HS-27A (cell line): Measurements from ENCODE around the gene UBE2I.

ENCODE experiments used
- DNase-seq: peaks from one replicate; pipeline ENCODE4 v3.0.0-alpha.2; 2012; ENCODE audit warnings: low read depth, missing footprints

UBE2I gene

GRCh38 chr16:1330931-1331711 is 21.7 kb downstream of the UBE2I start:
- no peak for DNase-seq

GRCh38 chr16:1331712-1332617 is 22.5 kb downstream of the UBE2I start:
- no peak for DNase-seq

GRCh38 chr16:1332618-1333148 is 23.2 kb downstream of the UBE2I start:
- no peak for DNase-seq

DNA sequence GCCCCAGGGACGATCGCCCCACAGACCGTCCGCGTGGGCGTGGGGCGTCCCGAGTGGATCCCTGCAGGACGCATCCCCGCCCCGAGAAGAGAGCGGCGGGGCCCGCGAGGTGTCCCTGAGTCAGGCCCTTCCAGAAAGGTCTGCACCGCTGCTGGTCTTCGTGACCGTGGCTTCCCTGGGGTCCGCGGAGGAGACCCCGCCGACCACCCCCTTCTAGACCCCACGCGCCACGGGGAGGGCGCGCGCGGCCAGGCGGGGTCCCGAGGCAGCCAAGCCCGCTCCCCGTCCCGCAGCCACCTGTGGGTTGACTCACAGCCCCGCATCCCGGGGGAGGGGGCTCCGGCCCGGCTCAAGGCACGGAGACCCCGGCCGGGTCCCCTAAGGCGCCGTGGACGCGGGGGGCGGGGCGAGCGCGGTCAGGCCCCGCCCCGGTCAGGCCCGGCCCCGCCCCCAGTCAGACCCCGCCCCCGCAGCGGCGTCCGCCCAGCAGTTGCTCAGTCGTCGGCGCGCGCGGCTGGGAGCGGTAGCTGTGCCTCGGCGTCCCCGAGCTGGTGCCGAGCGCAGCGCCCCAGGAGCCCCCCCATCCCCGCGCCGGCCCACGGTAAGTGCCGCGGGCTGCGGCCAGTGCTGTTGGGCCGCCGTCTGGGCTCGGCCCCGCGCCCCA is 23.8 kb downstream of the UBE2I start, which contains the start of gene BAIAP3:
Gene BAIAP3 (plus strand): TSS at position 497 of the 664 bp plus-strand sequence. CDS start 4,905 bp downstream, outside the sequence.
- no peak for DNase-seq

DNA sequence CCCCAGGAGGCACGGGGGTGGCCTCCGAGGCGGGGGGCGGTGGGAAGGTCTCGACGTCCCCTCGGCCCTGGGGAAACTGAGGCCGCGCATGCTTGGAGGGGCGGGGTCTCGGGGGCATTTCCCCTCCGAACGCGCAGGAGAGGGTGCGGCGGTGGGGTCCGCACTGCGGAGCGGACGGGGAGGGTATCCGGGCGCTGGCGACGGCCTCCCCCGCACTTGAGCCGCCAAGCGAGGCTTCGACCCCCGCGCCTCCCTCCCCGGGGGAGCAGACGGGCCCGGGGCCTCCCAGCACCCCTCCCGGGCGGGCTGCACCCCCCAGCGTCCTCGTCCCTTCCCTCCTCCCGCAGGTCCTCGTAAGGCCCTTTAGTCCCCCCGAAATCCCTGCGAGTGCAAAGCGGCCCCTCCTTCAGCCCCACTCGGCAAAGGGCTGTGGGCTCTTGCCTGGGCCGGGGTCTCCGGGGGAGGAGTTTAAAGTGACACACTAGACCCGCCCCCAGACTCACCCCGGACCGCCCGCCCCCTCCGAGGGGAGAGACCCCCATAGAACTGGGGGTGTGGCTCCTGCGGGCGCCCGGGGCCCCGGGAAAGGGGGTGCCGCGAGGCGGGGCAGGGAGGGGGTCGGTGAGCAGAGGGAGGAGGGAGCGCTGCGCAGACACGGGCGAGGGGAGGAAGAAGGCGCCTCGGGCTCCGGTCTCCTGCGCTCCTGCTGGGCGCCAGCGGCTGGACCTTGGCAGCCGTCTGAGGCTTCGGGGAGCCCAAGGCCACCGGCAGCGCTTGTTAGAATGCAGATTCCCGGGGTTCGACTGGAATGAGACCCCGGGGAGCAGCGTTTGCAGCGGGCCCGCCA is 24.6 kb downstream of the UBE2I start:
- DNase-seq: no peak

DNA sequence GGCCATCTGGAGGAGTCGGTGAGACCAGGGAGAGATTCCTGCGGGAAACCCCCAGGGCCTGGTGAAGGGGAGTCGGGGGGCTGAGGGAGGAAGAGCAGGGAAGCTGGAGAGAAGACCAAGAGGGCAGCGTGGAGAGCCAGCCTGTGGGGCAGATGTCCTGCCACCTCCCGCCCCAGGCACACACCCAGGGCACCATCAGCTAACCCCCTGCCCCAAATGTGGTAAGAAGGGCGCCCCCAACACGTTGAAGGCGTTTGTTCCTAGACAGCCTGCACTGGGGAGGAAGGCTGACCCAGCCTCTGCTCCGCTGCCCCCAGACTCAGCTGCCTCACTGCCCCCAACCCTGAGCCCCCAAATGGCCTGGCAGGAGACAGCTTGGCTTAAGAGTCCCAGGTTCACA is 25.3 kb downstream of the UBE2I start:
- DNase-seq: no peak

- no peak for DNase-seq
Measured at GRCh38 chr16:1335211-1335971, 26.0 kb downstream of the UBE2I start.

DNA sequence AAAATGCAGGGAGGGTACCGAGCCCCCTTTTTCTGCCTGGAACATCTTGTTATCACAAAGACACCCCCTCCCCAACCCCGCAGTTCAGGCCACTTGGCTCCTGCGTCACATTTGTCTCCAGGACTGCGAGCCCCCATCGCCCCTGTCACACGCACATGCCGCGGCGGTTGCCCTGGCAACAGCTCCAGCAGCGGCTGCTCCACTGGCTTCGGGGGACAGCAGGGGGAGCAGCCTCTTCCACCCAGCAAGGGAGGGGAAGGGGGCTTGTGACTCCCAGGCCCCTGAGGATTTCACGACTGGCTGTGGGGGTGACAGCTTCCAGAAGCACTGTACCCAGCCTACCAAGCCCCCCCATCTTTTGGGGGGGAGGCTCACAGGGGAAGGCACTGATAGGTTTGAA is 26.6 kb downstream of the UBE2I start:
- no peak for DNase-seq

DNA sequence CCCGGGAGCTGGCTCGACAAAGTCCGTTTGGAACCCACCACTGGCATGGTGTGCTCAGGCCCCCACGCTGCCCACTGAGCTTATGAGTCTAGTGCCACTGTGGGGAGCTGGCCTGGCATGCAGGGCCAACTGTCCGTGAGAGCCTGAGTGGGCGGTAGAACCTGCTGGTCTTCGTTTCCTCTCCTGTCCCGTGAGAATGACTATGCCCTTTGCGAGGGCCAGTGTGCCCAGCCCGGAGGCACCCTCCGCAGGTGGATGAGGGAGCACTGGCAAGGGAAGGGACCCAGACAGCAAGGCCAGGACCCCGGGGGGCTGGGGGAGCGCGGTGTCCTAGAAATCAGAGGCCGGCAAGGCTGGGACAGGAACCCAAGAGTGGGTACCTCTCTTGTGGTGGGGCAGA is 27.2 kb downstream of the UBE2I start:
- DNase-seq: no peak

- DNase-seq: no peak
Measured at GRCh38 chr16:1337486-1337885, 28.1 kb downstream of the UBE2I start.

DNA sequence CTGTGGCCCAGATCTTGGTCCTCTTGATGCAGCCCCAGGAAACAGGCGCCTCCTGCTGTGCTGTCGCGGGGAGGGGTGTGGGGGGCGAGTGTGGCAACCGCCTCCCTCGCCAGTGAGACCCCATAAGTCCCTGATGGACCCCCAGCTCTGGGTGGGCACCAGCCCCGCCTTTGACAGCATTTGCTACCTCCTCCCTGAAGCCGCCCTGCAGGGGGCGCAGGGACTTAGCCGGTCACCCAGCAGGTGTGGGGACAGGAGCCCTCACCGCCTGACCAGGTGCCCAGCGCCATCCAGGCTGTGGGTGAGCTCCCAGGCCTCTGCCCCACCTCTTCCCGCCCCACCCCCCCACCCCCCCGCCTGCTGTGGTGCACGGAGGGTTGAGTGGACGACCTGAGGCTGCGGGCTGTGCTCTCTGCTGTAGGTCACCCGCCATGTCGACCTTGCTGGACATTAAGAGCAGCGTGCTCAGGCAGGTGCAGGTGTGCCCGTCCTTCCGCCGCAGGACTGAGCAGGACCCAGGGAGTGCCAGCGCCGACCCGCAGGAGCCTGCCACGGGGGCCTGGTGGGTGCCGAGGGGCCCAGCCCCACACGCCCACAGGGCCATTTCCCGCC is 28.8 kb downstream of the UBE2I start:
- DNase-seq: no peak

GRCh38 chr16:1338855-1339675 is 29.6 kb downstream of the UBE2I start:
- DNase-seq: no peak

DNA sequence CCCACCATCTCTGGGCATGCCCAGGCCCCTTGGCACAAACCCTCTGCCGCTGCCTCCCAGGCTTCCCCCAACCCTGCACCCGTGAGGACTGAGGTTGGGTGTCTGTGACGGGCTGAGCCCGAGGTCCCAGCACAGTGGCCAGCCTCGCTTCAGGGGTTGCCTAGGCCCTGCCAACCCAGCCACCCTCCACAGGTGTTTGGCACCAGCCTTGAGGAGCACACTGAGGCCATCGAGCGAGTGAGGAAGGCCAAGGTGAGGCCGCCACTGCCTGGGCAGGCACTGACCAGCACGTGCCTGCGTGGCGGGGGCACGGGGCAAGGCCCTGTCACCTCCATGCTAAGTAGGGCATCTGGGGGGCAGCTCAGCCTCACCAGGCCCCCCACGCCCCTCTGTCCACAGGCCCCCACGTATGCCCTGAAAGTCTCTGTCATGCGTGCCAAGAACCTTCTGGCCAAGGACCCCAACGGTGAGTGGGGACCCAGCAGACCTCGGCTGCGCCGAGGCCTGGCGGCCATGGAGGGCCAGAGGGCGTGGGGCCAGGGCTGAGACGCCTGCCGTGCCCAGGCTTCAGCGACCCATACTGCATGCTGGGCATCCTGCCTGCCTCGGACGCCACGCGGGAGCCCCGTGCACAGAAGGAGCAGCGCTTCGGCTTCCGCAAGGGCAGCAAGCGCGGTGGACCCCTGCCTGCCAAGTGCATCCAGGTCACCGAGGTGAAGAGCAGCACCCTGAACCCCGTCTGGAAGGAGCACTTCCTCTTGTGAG is 31.5 kb downstream of the UBE2I start:
- DNase-seq: no peak

DNA sequence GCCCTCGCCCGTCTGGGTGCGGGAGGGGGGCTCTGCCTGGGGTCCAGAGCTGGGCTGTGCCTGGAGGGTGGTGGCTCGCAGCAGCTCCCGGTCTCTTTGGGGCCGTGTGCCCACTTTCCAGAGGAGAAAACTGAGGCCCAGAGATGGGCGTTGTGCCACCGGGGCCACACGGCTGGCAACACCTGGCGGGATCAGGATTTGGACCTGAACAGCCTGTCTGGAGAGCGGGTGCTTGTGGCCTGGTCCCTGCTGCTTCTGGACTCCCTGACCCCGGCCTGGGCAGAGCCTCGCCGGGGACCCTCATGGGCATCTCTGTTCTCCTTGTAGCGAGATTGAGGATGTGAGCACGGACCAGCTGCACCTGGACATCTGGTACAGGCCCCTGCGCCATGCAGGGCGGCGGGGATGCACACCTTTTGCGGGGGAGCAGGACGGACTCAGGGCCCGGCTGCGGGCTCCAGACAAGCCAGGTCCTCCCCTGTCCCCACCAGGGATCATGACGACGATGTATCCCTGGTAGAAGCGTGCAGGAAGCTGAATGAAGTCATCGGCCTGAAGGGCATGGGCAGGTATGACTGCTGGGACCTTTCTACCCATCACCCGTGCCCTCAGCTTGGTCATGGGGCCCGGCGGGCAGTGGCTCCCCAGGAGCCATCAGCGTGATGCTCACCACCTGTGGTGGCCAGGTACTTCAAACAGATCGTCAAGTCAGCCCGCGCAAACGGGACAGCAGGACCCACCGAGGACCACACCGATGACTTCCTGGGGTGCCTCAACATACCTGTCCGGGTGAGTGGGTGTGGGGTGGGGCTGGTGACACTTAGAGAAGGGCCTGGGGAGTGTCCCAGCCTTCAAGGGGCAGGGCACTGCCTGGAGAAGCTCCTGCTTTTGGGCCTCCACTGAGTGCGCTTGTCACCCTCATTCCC is 32.3 kb downstream of the UBE2I start:
- no peak for DNase-seq

GRCh38 chr16:1342526-1343427 is 33.3 kb downstream of the UBE2I start:
- DNase-seq: peak; percentile 72
